ENCODE results near the gene INAFM1.

- TF ChIP-seq CTCF (IDR thresholded peaks at IDR 0.05; ENCODE audit: insufficient read depth, low read length) (no peak), SPI1 (IDR thresholded peaks at IDR 0.05; ENCODE audit: borderline replicate concordance, low read depth) (no peak), GABPA (IDR thresholded peaks at IDR 0.05; ENCODE audit: low read depth) (no peak), POLR2AphosphoS5 (IDR thresholded peaks at IDR 0.05; ENCODE audit: low read depth) (no peak), REST (IDR thresholded peaks at IDR 0.05; ENCODE audit: insufficient replicate concordance, low read depth) (no peak)
These were observed 8.8 kb downstream of the INAFM1 start for GRCh38 chr19:47283405-47284059.

All from HL-60 (cell line).